Loucy (cell line): ENCODE results near the gene CD74.

ENCODE experiments used
- CTCF ChIP-seq: fragments of 200-600 bp; sonication (generic); conservative IDR thresholded peaks from 2 replicates; pipeline ENCODE4 v1.5.1; 2014; ENCODE audit warnings: mild to moderate bottlenecking, antibody characterized with exemption, low read length
- EZH2phosphoT487 ChIP-seq: fragments of 200-600 bp; IDR thresholded peaks from 2 replicates; pipeline ENCODE4 v1.6.1; 2018; ENCODE audit warnings: antibody characterized with exemption, mild to moderate bottlenecking, moderate library complexity, borderline replicate concordance

GRCh38 chr5:150399524-150400211 is 13.0 kb downstream of the CD74 start:
- no peak for TF ChIP-seq CTCF
- no peak for TF ChIP-seq EZH2phosphoT487
